Measurements from ENCODE around the gene TMEM175. TPM values are rescaled to one million over a fixed set of nuclear protein-coding genes. Genes with fewer than 3 reads are reported as not detected.
"Not testable (repeated sequence)": the region's sequence is repeated elsewhere in the genome, so short reads cannot be mapped to it uniquely, and the experiment has no call there.

The TMEM175 gene
- total and polyA plus RNA-seq, 2 of the 4 experiments (the other 2 are of a cell fraction), result 7.7 to 41.9 TPM

DNA sequence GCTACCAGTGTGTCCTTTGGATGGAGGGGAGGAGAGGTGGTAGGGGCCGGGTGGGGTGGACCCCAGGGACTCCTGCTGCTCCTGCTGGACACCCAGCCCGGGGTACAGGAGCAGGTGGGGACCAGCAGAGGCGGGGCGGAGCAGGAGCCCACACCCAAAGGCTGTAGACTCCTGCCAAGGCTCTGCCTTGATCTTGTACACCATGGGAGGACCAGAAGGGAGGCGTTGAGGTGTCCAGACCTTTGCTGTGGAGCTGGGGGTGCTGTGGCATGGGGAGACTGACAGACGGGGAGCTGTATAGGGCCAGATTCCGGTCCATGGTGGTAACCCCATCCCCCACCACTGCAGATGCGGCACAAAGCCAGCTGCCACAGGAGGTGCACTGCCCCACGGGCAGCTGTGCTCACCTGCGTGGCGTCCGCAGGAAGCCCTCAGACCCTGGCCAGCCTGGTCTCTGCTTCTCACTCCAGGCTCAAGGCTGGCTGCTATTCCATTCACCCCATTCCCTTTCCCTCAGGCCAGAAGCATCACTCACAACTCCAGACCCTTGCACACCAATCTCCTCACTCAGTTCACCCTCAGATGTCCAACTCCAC is 65.9 kb downstream of the TMEM175 start:
- Histone ChIP-seq H3K36me3 (ENCODE audit: control insufficient read depth, insufficient read depth, low read length) (no peaks in the 10 kb centered on the region), H4K8ac (ENCODE audit: low read depth in 2 of 2, low read length in 2 of 2) (no peak overlapping the region), H3K56ac (ENCODE audit: extremely low read depth, insufficient read depth, low read length) (no peak overlapping the region), H2AFZ (replicated peaks; ENCODE audit: low read length, poor library complexity) (no peak overlapping the region), H3K4me1 (ENCODE audit: control insufficient read depth, insufficient read depth, low read length) (peaks cover 2% of the 10 kb centered on the region; the same call in 1 of the 2 replicates), H2BK15ac (ENCODE audit: low read depth, low read length) (no peak overlapping the region), H2AK5ac (ENCODE audit: low read depth, low read length) (no peak overlapping the region), H3K9me3 (ENCODE audit: control insufficient read depth, insufficient read depth, low read length) (no peaks in the 10 kb centered on the region; the same call in 1 of the 2 replicates), H3K9me1 (ENCODE audit: insufficient read depth, low read length) (no peaks in the 10 kb centered on the region), H3K27ac (ENCODE audit: insufficient read depth, low read length) (no peak overlapping the region), H3K23ac (ENCODE audit: low read depth, low read length) (no peak overlapping the region), H3K79me1 (ENCODE audit: low read depth in 1 of 2, low read length in 2 of 2) (no peaks in the 10 kb centered on the region), H3K18ac (ENCODE audit: low read depth, low read length) (no peak overlapping the region), H2BK120ac (ENCODE audit: low read depth, low read length) (no peak overlapping the region), H3K4ac (ENCODE audit: low read depth, low read length) (no peak overlapping the region), H2AK9ac (replicated peaks; ENCODE audit: low read depth, low read length, poor library complexity) (peak overlapping the region; percentile 82), H3K4me3 (ENCODE audit: insufficient read depth, low read depth, low read length) (no peak overlapping the region), H4K91ac (ENCODE audit: insufficient read depth, low read depth, low read length) (no peak overlapping the region), H3K9ac (ENCODE audit: low read depth, low read length) (no peak overlapping the region), H2BK5ac (ENCODE audit: low read depth, low read length, poor library complexity, severe bottlenecking) (no peak overlapping the region), H3K4me2 (ENCODE audit: low read depth, low read length) (no peak overlapping the region), H3K27me3 (ENCODE audit: control insufficient read depth, insufficient read depth, low read length) (peaks cover 58% of the 10 kb centered on the region), H3K14ac (replicated peaks; ENCODE audit: low read depth, low read length) (no peak overlapping the region), H4K20me1 (ENCODE audit: insufficient read depth, low read length) (peaks cover 11% of the 10 kb centered on the region), H4K5ac (ENCODE audit: low read depth, low read length) (no peak overlapping the region), H2BK20ac (ENCODE audit: low read depth, low read length) (no peak overlapping the region)
- CTCF ChIA-PET, result no interaction called here
- in situ Hi-C loops (cut with MboI; ENCODE audit: low sequenced_read_pairs), result no loop called here
- no TSS peak for BruUV-seq (replicated peaks)
- dilution Hi-C loops (cut with HindIII; ENCODE audit: low sequenced_read_pairs, unreplicated experiment), result no loop called here
- no peak for TF ChIP-seq MAFK (IDR thresholded peaks at IDR 0.05; ENCODE audit: low read depth, low read length)
- DNase-seq (no peak), ATAC-seq (ENCODE audit: low read depth) (no peak)
- POLR2A ChIA-PET (ENCODE audit: unreplicated experiment), result no interaction called here
- intact Hi-C loops (cut with micrococcal nuclease), result no loop called here
- 40% methylated on average over 5 of the region's 12 CpGs; no CpG with 5 or more reads in 1 of the 2 experiments for WGBS, 2 experiments (ENCODE audit: extremely low coverage in 2 of 2, insufficient read length in 1 of 2)

DNA sequence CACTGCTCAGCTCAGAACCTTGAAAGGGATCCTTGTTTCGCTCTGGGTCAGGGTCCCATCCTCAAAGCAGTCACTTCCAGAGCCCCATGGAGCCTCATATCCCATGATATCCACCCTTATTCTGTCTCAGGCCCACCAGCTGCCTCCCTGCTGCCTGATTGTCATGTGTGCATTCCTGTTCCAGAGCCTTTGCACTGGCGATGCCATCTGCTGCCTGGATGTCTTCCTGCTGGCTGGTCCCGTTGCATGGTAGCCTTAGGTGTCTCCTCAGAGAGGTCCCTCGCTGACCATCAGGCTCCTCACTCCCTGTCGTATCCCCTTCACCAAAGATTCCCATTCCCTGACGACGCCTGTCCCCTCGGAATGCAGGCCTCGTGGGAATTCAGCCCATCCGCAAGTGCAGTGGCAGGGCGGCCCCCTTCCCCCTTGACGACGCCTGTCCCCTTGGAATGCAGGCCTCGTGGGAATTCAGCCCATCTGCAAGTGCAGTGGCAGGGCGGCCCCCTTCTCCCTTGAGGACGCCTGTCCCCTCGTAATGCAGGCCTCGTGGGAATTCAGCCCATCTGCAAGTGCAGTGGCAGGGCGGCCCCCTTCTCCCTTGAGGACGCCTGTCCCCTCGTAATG is 67.1 kb downstream of the TMEM175 start:
- H3K4ac ChIP-seq (ENCODE audit: low read depth, low read length); dilution Hi-C loops (cut with HindIII; ENCODE audit: low sequenced_read_pairs, unreplicated experiment); H3K4me1 ChIP-seq (ENCODE audit: control insufficient read depth, insufficient read depth, low read length); CTCF ChIA-PET; H2AFZ ChIP-seq (replicated peaks; ENCODE audit: low read length, poor library complexity); H4K8ac ChIP-seq (ENCODE audit: low read depth in 2 of 2, low read length in 2 of 2); H3K56ac ChIP-seq (ENCODE audit: extremely low read depth, insufficient read depth, low read length); H3K9me1 ChIP-seq (ENCODE audit: insufficient read depth, low read length); H2AK5ac ChIP-seq (ENCODE audit: low read depth, low read length); H3K18ac ChIP-seq (ENCODE audit: low read depth, low read length); H2BK5ac ChIP-seq (ENCODE audit: low read depth, low read length, poor library complexity, severe bottlenecking); H3K4me3 ChIP-seq (ENCODE audit: insufficient read depth, low read depth, low read length); H4K5ac ChIP-seq (ENCODE audit: low read depth, low read length); H3K9ac ChIP-seq (ENCODE audit: low read depth, low read length); H4K91ac ChIP-seq (ENCODE audit: insufficient read depth, low read depth, low read length); H3K27ac ChIP-seq (ENCODE audit: insufficient read depth, low read length); H2BK120ac ChIP-seq (ENCODE audit: low read depth, low read length); H3K36me3 ChIP-seq (ENCODE audit: control insufficient read depth, insufficient read depth, low read length); POLR2A ChIA-PET (ENCODE audit: unreplicated experiment); intact Hi-C loops (cut with micrococcal nuclease); H2BK20ac ChIP-seq (ENCODE audit: low read depth, low read length); H3K9me3 ChIP-seq (ENCODE audit: control insufficient read depth, insufficient read depth, low read length); ATAC-seq (ENCODE audit: low read depth); BruUV-seq (replicated peaks); H3K23ac ChIP-seq (ENCODE audit: low read depth, low read length); H3K79me1 ChIP-seq (ENCODE audit: low read depth in 1 of 2, low read length in 2 of 2); DNase-seq; H3K4me2 ChIP-seq (ENCODE audit: low read depth, low read length); H3K14ac ChIP-seq (replicated peaks; ENCODE audit: low read depth, low read length); H2BK15ac ChIP-seq (ENCODE audit: low read depth, low read length); H2AK9ac ChIP-seq (replicated peaks; ENCODE audit: low read depth, low read length, poor library complexity); in situ Hi-C loops (cut with MboI; ENCODE audit: low sequenced_read_pairs): not testable (repeated sequence)
- WGBS, 2 experiments (ENCODE audit: extremely low coverage in 2 of 2, insufficient read length in 1 of 2), result 42% methylated on average over 12 of the region's 21 CpGs; no CpG with 5 or more reads in 1 of the 2 experiments
- Histone ChIP-seq H3K27me3 (ENCODE audit: control insufficient read depth, insufficient read depth, low read length) (peaks cover 66% of the 10 kb centered on the region), H4K20me1 (ENCODE audit: insufficient read depth, low read length) (peaks cover 11% of the 10 kb centered on the region)
